Measurements from ENCODE around the gene PLA2G4B. TPM values are rescaled to one million over a fixed set of nuclear protein-coding genes. Genes with fewer than 3 reads are reported as not detected.

Gene PLA2G4B
- total and polyA plus RNA-seq, 2 of the 8 experiments (the other 6 are each of a cell fraction or from before 2014, with no cell fraction given) = 4.2 to 9.2 TPM

GRCh38 chr15:41842229-41842628, 3.6 kb downstream of the PLA2G4B start:
- Histone ChIP-seq H3K9me3 (ENCODE audit: insufficient read depth in 2 of 2, low read depth in 1 of 2, low read length in 1 of 2) (no peaks in the 10 kb centered on the region), H3K23ac (ENCODE audit: insufficient read length) (no peak overlapping the region), H2BK20ac (ENCODE audit: low read length) (no peak overlapping the region), H3K4me3 (ENCODE audit: extremely low read depth in 1 of 4, insufficient read depth in 2 of 4, low read depth in 3 of 4, low read length in 4 of 4) (no peak overlapping the region), H3K4me2 (ENCODE audit: insufficient read depth in 1 of 2, low read depth in 2 of 2, low read length in 2 of 2) (no peak overlapping the region), H3K9ac (replicated peaks in 1 of 4; ENCODE audit: extremely low read depth in 1 of 4, low read depth in 3 of 4, low read length in 3 of 4) (no peak overlapping the region), H4K8ac (ENCODE audit: extremely low read depth, insufficient read depth, low read length) (no peak overlapping the region), H3K27ac (ENCODE audit: low read depth, low read length) (no peak overlapping the region), H3K27me3 (replicated peaks in 1 of 4; ENCODE audit: control insufficient read depth in 3 of 4, extremely low read depth in 1 of 4, insufficient read depth in 3 of 4, low read length in 3 of 4) (no peaks in the 10 kb centered on the region), H2BK120ac (replicated peaks; ENCODE audit: low read depth, low read length) (no peak overlapping the region), H4K20me1 (replicated peaks in 1 of 2; ENCODE audit: control insufficient read depth in 1 of 2, insufficient read depth in 2 of 2, low read length in 2 of 2) (peaks cover 0 to 2% of the 10 kb centered on the region in 2 experiments), H3K4me1 (replicated peaks in 1 of 4; ENCODE audit: control insufficient read depth in 3 of 4, insufficient read depth in 4 of 4, low read length in 3 of 4) (no peaks in the 10 kb centered on the region), H2AFZ (ENCODE audit: low read length) (no peak overlapping the region), H2AK5ac (ENCODE audit: low read depth, low read length) (no peak overlapping the region), H3K23me2 (ENCODE audit: low read depth, low read length) (no peaks in the 10 kb centered on the region), H2BK15ac (ENCODE audit: low read length) (no peak overlapping the region), H3K79me1 (ENCODE audit: low read depth, low read length) (no peaks in the 10 kb centered on the region), H3K4ac (replicated peaks; ENCODE audit: insufficient read length, low read depth, low read length) (no peak overlapping the region), H3K36me3 (ENCODE audit: control insufficient read depth in 2 of 4, insufficient read depth in 4 of 4, low read length in 3 of 4) (peaks cover 0 to 3% (median 1%) of the 10 kb centered on the region in 4 experiments; a peak in 2 of 8 replicates), H3K79me2 (ENCODE audit: control insufficient read depth in 1 of 2, insufficient read depth in 2 of 2, low read length in 2 of 2) (no peaks in the 10 kb centered on the region), H4K91ac (replicated peaks; ENCODE audit: insufficient read length, low read length) (no peak overlapping the region), H4K5ac (ENCODE audit: insufficient read length, low read depth, low read length) (no peak overlapping the region), H3K18ac (ENCODE audit: extremely low read depth, low read length) (no peak overlapping the region), H2BK12ac (ENCODE audit: low read depth, low read length) (no peak overlapping the region), H3K14ac (ENCODE audit: insufficient read length) (no peak overlapping the region), H3K56ac (replicated peaks; ENCODE audit: insufficient read length, low read depth, low read length) (no peak overlapping the region), H2BK5ac (ENCODE audit: low read depth, low read length) (no peak overlapping the region)
- DNase-seq (ENCODE audit: low read depth in 1 of 2, low spot score in 2 of 2) (no peak), FAIRE-seq (no peak)
- WGBS, 2 experiments (ENCODE audit: extremely low coverage in 1 of 2, insufficient coverage in 1 of 2, insufficient read length in 1 of 2, insufficient replicate concordance in 2 of 2, low coverage in 1 of 2, low lambda C conversion rate in 2 of 2, missing lambda C conversion rate in 1 of 2) = 81% methylated on average over 11 of the region's 12 CpGs; no CpG with 5 or more reads in 1 of the 2 experiments
- ChIA-PET CTCF (ENCODE audit: partially characterized antibody) (interaction anchor here (0.7 to 6.7 kb wide), 5 partner anchors 11 to 65 kb away, joined by 3 to 30 read pairs (median 4); no protein-coding TSS in a partner anchor), POLR2A (ENCODE audit: partially characterized antibody) (interaction anchor here (6.8 kb wide), 1 partner anchor 10 kb away, joined by 45 read pairs; no protein-coding TSS in a partner anchor)
- no peak for TF ChIP-seq HDAC2 (IDR thresholded peaks at IDR 0.05; ENCODE audit: borderline replicate concordance in 1 of 2, low read depth in 2 of 2, low read length in 2 of 2)
- TF ChIP-seq GABPA (IDR thresholded peaks at IDR 0.05; ENCODE audit: borderline replicate concordance, insufficient read depth, low read length) = no peak
- TF ChIP-seq SP1 (IDR thresholded peaks at IDR 0.05; ENCODE audit: low read depth, low read length) = no peak
- no peak for TF ChIP-seq JUN (IDR thresholded peaks at IDR 0.05; ENCODE audit: low read depth, low read length)
- TF ChIP-seq EP300 (IDR thresholded peaks at IDR 0.05; ENCODE audit: borderline replicate concordance in 1 of 2, low read depth in 2 of 2, low read length in 2 of 2) = no peak
- TF ChIP-seq RFX5 (IDR thresholded peaks at IDR 0.05; ENCODE audit: borderline replicate concordance, low read depth, low read length) = no peak
- TF ChIP-seq, protein P1, sequence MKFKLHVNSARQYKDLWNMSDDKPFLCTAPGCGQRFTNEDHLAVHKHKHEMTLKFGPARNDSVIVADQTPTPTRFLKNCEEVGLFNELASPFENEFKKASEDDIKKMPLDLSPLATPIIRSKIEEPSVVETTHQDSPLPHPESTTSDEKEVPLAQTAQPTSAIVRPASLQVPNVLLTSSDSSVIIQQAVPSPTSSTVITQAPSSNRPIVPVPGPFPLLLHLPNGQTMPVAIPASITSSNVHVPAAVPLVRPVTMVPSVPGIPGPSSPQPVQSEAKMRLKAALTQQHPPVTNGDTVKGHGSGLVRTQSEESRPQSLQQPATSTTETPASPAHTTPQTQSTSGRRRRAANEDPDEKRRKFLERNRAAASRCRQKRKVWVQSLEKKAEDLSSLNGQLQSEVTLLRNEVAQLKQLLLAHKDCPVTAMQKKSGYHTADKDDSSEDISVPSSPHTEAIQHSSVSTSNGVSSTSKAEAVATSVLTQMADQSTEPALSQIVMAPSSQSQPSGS (IDR thresholded peaks at IDR 0.05; ENCODE audit: low read length) = no peak
- no peak for TF ChIP-seq RNF2 (IDR thresholded peaks at IDR 0.05; ENCODE audit: borderline replicate concordance, low read depth, low read length, missing control alignments, poor library complexity, severe bottlenecking)
- TF ChIP-seq CREB1 (IDR thresholded peaks at IDR 0.05) = no peak
- TF ChIP-seq SUZ12 (IDR thresholded peaks at IDR 0.05; ENCODE audit: low read length) = no peak
